ENCODE results near the gene TTC7B. TPM values are rescaled to one million over a fixed set of nuclear protein-coding genes. Genes with fewer than 3 reads are reported as not detected.

The TTC7B gene
- total and polyA plus RNA-seq, 2 donors (not counting 1 experiment from before 2014, with no cell fraction given): 18.8 to 37.5 TPM

GRCh38 chr14:90608281-90608680, 207.9 kb downstream of the TTC7B start:
- Histone ChIP-seq H3K79me2 (ENCODE audit: control insufficient read depth, insufficient read depth, low read length) (no peaks in the 10 kb centered on the region), H3K36me3 (ENCODE audit: control insufficient read depth, insufficient read depth, low read length) (no peaks in the 10 kb centered on the region), H3K9me3 (ENCODE audit: control insufficient read depth, insufficient read depth, low read depth, low read length) (no peaks in the 10 kb centered on the region), H3K4me2 (ENCODE audit: extremely low read depth, insufficient read depth, low read length) (no peak overlapping the region), H3K4me1 (ENCODE audit: control insufficient read depth, extremely low read depth, insufficient read depth, low read length) (no peaks in the 10 kb centered on the region), H3K27ac (ENCODE audit: insufficient read depth, low read length) (no peak overlapping the region), H4K20me1 (ENCODE audit: control insufficient read depth, extremely low read depth, insufficient read depth, low read length) (no peaks in the 10 kb centered on the region), H3K4me3 (replicated peaks in 1 of 4; ENCODE audit: control extremely low read depth in 1 of 4, insufficient read depth in 1 of 4, low read depth in 3 of 4, low read length in 4 of 4) (no peak overlapping the region), H3K27me3 (ENCODE audit: control insufficient read depth, insufficient read depth, low read length) (no peaks in the 10 kb centered on the region), H3K9ac (ENCODE audit: insufficient read depth, low read length) (no peak overlapping the region), H2AFZ (ENCODE audit: low read length) (no peak overlapping the region)
- no peak for DNase-seq (ENCODE audit: low read depth in 2 of 2)
- TF ChIP-seq EZH2 (IDR thresholded peaks at IDR 0.05; ENCODE audit: low read length, missing control alignments): no peak
- no peak for TF ChIP-seq CTCF (conservative IDR thresholded peaks at IDR 0.05 in 1 of 2, IDR thresholded peaks at IDR 0.05 in 1 of 2; ENCODE audit: low read depth in 1 of 2, low read length in 2 of 2)

GRCh38 chr14:90607141-90607540, 209.1 kb downstream of the TTC7B start:
- TF ChIP-seq EZH2 (IDR thresholded peaks at IDR 0.05; ENCODE audit: low read length, missing control alignments) (no peak), CTCF (conservative IDR thresholded peaks at IDR 0.05 in 1 of 2, IDR thresholded peaks at IDR 0.05 in 1 of 2; ENCODE audit: low read depth in 1 of 2, low read length in 2 of 2) (no peak)
- H2AFZ ChIP-seq (ENCODE audit: low read length): no peak overlapping the region
- H3K4me1 ChIP-seq (ENCODE audit: control insufficient read depth, extremely low read depth, insufficient read depth, low read length): no peaks in the 10 kb centered on the region
- H3K4me2 ChIP-seq (ENCODE audit: extremely low read depth, insufficient read depth, low read length): no peak overlapping the region
- H4K20me1 ChIP-seq (ENCODE audit: control insufficient read depth, extremely low read depth, insufficient read depth, low read length): no peaks in the 10 kb centered on the region
- no peaks in the 10 kb centered on the region for H3K9me3 ChIP-seq (ENCODE audit: control insufficient read depth, insufficient read depth, low read depth, low read length)
- no peak overlapping the region for H3K9ac ChIP-seq (ENCODE audit: insufficient read depth, low read length)
- H3K27ac ChIP-seq (ENCODE audit: insufficient read depth, low read length): no peak overlapping the region
- no peaks in the 10 kb centered on the region for H3K27me3 ChIP-seq (ENCODE audit: control insufficient read depth, insufficient read depth, low read length)
- DNase-seq (ENCODE audit: low read depth in 2 of 2): no peak
- H3K79me2 ChIP-seq (ENCODE audit: control insufficient read depth, insufficient read depth, low read length): no peaks in the 10 kb centered on the region
- H3K4me3 ChIP-seq (replicated peaks in 1 of 4; ENCODE audit: control extremely low read depth in 1 of 4, insufficient read depth in 1 of 4, low read depth in 3 of 4, low read length in 4 of 4): no peak overlapping the region
- H3K36me3 ChIP-seq (ENCODE audit: control insufficient read depth, insufficient read depth, low read length): no peaks in the 10 kb centered on the region

GRCh38 chr14:90606434-90606833, 209.8 kb downstream of the TTC7B start:
- no peaks in the 10 kb centered on the region for H3K9me3 ChIP-seq (ENCODE audit: control insufficient read depth, insufficient read depth, low read depth, low read length)
- H3K79me2 ChIP-seq (ENCODE audit: control insufficient read depth, insufficient read depth, low read length): no peaks in the 10 kb centered on the region
- no peaks in the 10 kb centered on the region for H3K36me3 ChIP-seq (ENCODE audit: control insufficient read depth, insufficient read depth, low read length)
- H3K27ac ChIP-seq (ENCODE audit: insufficient read depth, low read length): no peak overlapping the region
- H2AFZ ChIP-seq (ENCODE audit: low read length): no peak overlapping the region
- no peaks in the 10 kb centered on the region for H3K4me1 ChIP-seq (ENCODE audit: control insufficient read depth, extremely low read depth, insufficient read depth, low read length)
- no peaks in the 10 kb centered on the region for H3K27me3 ChIP-seq (ENCODE audit: control insufficient read depth, insufficient read depth, low read length)
- no peak overlapping the region for H3K9ac ChIP-seq (ENCODE audit: insufficient read depth, low read length)
- no peak overlapping the region for H3K4me2 ChIP-seq (ENCODE audit: extremely low read depth, insufficient read depth, low read length)
- DNase-seq (ENCODE audit: low read depth in 2 of 2): no peak
- TF ChIP-seq EZH2 (IDR thresholded peaks at IDR 0.05; ENCODE audit: low read length, missing control alignments) (no peak), CTCF (conservative IDR thresholded peaks at IDR 0.05 in 1 of 2, IDR thresholded peaks at IDR 0.05 in 1 of 2; ENCODE audit: low read depth in 1 of 2, low read length in 2 of 2) (no peak)
- no peak overlapping the region for H3K4me3 ChIP-seq (replicated peaks in 1 of 4; ENCODE audit: control extremely low read depth in 1 of 4, insufficient read depth in 1 of 4, low read depth in 3 of 4, low read length in 4 of 4)
- H4K20me1 ChIP-seq (ENCODE audit: control insufficient read depth, extremely low read depth, insufficient read depth, low read length): no peaks in the 10 kb centered on the region

Data from fibroblast of lung (primary cell).